IMR-90 (cell line): Measurements from ENCODE around the gene CEP20. TPM values are rescaled to one million over a fixed set of nuclear protein-coding genes. Genes with fewer than 3 reads are reported as not detected.

Experiments
- polyA plus RNA-seq, 3 experiments: library from polyadenylated mRNA; depleted of rRNA; stranded (reverse); fragments of >200 nt; gene quantifications; 2 replicates each; pipeline ENCODE4 v1.2.3, GENCODE V29; 2012; ENCODE audit warnings: low replicate concordance in 1 of 3
- total RNA-seq: library from RNA; depleted of rRNA; stranded (reverse); fragments of >200 nt; gene quantifications from 2 replicates; pipeline ENCODE4 v1.2.3, GENCODE V29; 2012
- TF ChIP-seq, protein P1 (sequence below): fragments of 150-350 bp; IDR thresholded peaks from 2 replicates; pipeline ENCODE4 v1.6.1; 2016; ENCODE audit warnings: low read depth, mild to moderate bottlenecking, low read length, moderate library complexity, borderline replicate concordance

The CEP20 gene
- total and polyA plus RNA-seq, 2 of the 4 experiments (the other 2 are of a cell fraction) = 28.8 to 40.1 TPM

DNA sequence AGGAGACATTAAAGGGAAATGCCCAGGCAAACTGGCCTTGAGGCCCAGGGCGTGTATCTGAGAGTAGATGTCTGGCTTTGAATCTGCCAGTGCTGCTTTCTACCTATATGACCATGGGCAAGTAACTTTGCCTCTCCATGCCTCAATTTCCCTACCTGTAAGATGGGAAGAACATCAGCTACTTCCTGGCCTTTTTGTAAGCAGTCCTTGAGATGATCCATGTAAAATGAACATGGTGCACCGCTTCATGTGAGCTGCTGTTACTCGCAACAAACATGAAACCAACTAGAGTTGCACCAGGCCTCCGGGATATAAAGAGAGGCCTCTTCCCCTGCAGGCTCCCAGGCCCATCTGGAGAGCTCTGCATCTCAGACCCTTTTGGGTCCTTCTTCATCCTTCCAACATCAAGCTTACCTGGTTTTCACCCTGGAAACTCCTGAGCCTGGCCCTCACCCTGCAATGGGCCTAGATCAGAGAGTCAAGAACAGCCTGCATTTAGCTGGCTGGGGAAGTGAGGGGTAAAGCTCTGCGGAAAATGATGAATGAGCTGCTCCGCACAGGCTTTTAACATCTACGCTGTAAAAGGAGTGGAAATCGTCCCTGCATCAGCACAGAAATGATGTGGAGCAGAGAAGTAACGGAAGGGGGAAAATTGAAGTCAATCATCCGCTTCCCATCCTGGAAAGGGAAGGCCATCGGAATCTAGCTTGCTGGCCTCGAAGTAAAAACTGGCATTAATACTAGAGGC is 29.3 kb downstream of the CEP20 start (continued):
- TF ChIP-seq, protein P1, sequence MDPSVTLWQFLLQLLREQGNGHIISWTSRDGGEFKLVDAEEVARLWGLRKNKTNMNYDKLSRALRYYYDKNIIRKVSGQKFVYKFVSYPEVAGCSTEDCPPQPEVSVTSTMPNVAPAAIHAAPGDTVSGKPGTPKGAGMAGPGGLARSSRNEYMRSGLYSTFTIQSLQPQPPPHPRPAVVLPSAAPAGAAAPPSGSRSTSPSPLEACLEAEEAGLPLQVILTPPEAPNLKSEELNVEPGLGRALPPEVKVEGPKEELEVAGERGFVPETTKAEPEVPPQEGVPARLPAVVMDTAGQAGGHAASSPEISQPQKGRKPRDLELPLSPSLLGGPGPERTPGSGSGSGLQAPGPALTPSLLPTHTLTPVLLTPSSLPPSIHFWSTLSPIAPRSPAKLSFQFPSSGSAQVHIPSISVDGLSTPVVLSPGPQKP = no peak
